K562 (cell line): ENCODE data around the gene UBR3. TPM values are rescaled to one million over a fixed set of nuclear protein-coding genes. Genes with fewer than 3 reads are reported as not detected.

ENCODE experiments used
- ATAC-seq: fragments of 200-7000 bp; cut with Tn5 transposase; 3 replicates; pipeline ENCODE4 v1.9.1; 2020; ENCODE audit warnings: moderate library complexity
- BruUV-seq: library from RNA; stranded (reverse); fragments of 400-500 nt; replicated peaks from 2 replicates; lab custom pipeline; 2021; lab: Mats Ljungman, UMichigan
- CTCF ChIA-PET: fragments of 300-600 bp; formaldehyde crosslinking; extraction: SDS; loops from one replicate; lab custom pipeline; 2021; ENCODE audit warnings: low intra/inter-chr PET ratio; lab: Yijun Ruan, JAX
- POLR2A ChIA-PET: fragments of 300-600, 350-650 bp; sonication (Branson Sonifier 250); formaldehyde crosslinking; extraction: SDS; loops from one replicate; lab custom pipeline; 2021; ENCODE audit warnings: antibody characterized with exemption, inconsistent platforms; lab: Yijun Ruan, JAX
- DNase-seq, 4 experiments: peaks; one replicate each; pipeline versions ENCODE4 v3.0.0 to v3.0.0-alpha.2; 2011 to 2018; ENCODE audit warnings: low spot score in 3 of 4, mixed read lengths in 3 of 4; ENCODE audit errors: extremely low read depth in 1 of 4
- FAIRE-seq: peaks from 2 replicates; lab custom pipeline; 2011; peaks lifted over from hg19 to GRCh38; lab: Jason Lieb, UNC
- H2AFZ ChIP-seq: 2 replicates; pipeline ENCODE4 v1.6.0; 2011; ENCODE audit warnings: low read depth, low read length, control low read depth, inconsistent platforms
- H3K27ac ChIP-seq: fragments of 200-600 bp; 3 replicates; pipeline ENCODE4 v1.8.0; 2011; ENCODE audit warnings: low read depth, mild to moderate bottlenecking, control low read depth, inconsistent platforms, low read length, moderate library complexity, mixed read lengths; ENCODE audit errors: extremely low read depth
- H3K27me3 ChIP-seq, 2 experiments: fragments of 300-600 bp in 1 of 2; 2 replicates in 1 of 2; 3 replicates in 1 of 2; pipeline versions ENCODE4 v1.6.0 to v1.8.0; 2011; ENCODE audit warnings: inconsistent platforms in 2 of 2, low read length in 2 of 2, mild to moderate bottlenecking in 1 of 2, mixed read lengths in 1 of 2, moderate library complexity in 1 of 2; ENCODE audit not compliant: control insufficient read depth in 2 of 2, insufficient read depth in 2 of 2
- H3K36me3 ChIP-seq: fragments of 300-600 bp; 3 replicates; pipeline ENCODE4 v1.8.0; 2011; ENCODE audit warnings: mild to moderate bottlenecking, low read length, inconsistent platforms; ENCODE audit not compliant: control insufficient read depth, insufficient read depth
- H3K4me1 ChIP-seq, 2 experiments: fragments of 200-600 bp in 1 of 2; replicated peaks in 1 of 2; 2 replicates in 1 of 2; 3 replicates in 1 of 2; pipeline versions ENCODE4 v1.5.1 to v1.8.0; 2011; ENCODE audit warnings: inconsistent platforms in 2 of 2, low read length in 2 of 2, mild to moderate bottlenecking in 1 of 2, mixed read lengths in 1 of 2, moderate library complexity in 1 of 2; ENCODE audit not compliant: control insufficient read depth in 2 of 2, insufficient read depth in 2 of 2
- H3K4me2 ChIP-seq: 2 replicates; pipeline ENCODE4 v1.6.1; 2011; ENCODE audit warnings: low read length, control low read depth, inconsistent platforms, mixed read lengths; ENCODE audit not compliant: insufficient read depth
- H3K4me3 ChIP-seq: fragments of 200-600 bp; sonication (generic), shearing (Covaris generic); 2 replicates; pipeline ENCODE4 v1.5.1; 2016; ENCODE audit warnings: control low read depth, inconsistent platforms
- H3K79me2 ChIP-seq: fragments of 200-600 bp; 3 replicates; pipeline ENCODE4 v1.8.0; 2011; ENCODE audit warnings: low read length, inconsistent platforms; ENCODE audit not compliant: control insufficient read depth, insufficient read depth
- H3K9ac ChIP-seq, 2 experiments: 2 replicates each; pipeline versions ENCODE4 v1.6.0 to v1.6.1; 2011; ENCODE audit warnings: low read depth in 2 of 2, low read length in 2 of 2, control low read depth in 1 of 2, inconsistent platforms in 1 of 2, mild to moderate bottlenecking in 1 of 2, mixed read lengths in 1 of 2; ENCODE audit not compliant: insufficient read depth in 1 of 2
- H3K9me1 ChIP-seq: one replicate; pipeline ENCODE4 v1.6.0; 2011; ENCODE audit warnings: inconsistent platforms, mild to moderate bottlenecking, low read length, moderate library complexity; ENCODE audit not compliant: control insufficient read depth, insufficient read depth
- H3K9me3 ChIP-seq: replicated peaks from 2 replicates; pipeline ENCODE4 v1.5.1; 2011; ENCODE audit warnings: low read depth, low read length, inconsistent platforms; ENCODE audit not compliant: control insufficient read depth, insufficient read depth
- H4K20me1 ChIP-seq: replicated peaks from 2 replicates; pipeline ENCODE4 v1.6.1; 2011; ENCODE audit warnings: low read length, inconsistent platforms, mixed read lengths; ENCODE audit not compliant: control insufficient read depth, insufficient read depth
- ARID4B ChIP-seq: sonication (generic); formaldehyde crosslinking; IDR thresholded peaks from 2 replicates; pipeline ENCODE4 v1.8.0; 2022; ENCODE audit warnings: mild to moderate bottlenecking, missing genetic modification reagents
- BCOR ChIP-seq: fragments of 450-650 bp; IDR thresholded peaks from 2 replicates; pipeline ENCODE4 v1.6.1; 2016
- HDAC3 ChIP-seq: fragments of 450-650 bp; IDR thresholded peaks from 2 replicates; pipeline ENCODE4 v1.6.1; 2018; ENCODE audit warnings: borderline replicate concordance, mild to moderate bottlenecking, moderate library complexity; ENCODE audit not compliant: partially characterized antibody
- NFXL1 ChIP-seq: fragments of 450-650 bp; formaldehyde crosslinking; IDR thresholded peaks from 2 replicates; pipeline ENCODE4 v1.4.0; 2021; ENCODE audit warnings: mild to moderate bottlenecking
- RB1 ChIP-seq: fragments of 450-650 bp; IDR thresholded peaks from 2 replicates; pipeline ENCODE4 v1.6.1; 2017; ENCODE audit warnings: low read depth, mild to moderate bottlenecking
- TAF1 ChIP-seq: IDR thresholded peaks from 2 replicates; pipeline ENCODE4 v1.6.1; 2011; ENCODE audit warnings: mild to moderate bottlenecking, low read length, moderate library complexity; ENCODE audit not compliant: insufficient read depth, control insufficient read depth, severe bottlenecking; ENCODE audit errors: extremely low read depth
- ZNF224 ChIP-seq: sonication (generic); formaldehyde crosslinking; IDR thresholded peaks from 2 replicates; pipeline ENCODE4 v1.8.0; 2022; ENCODE audit warnings: mild to moderate bottlenecking, missing genetic modification reagents
- ZNF282 ChIP-seq: sonication (generic); formaldehyde crosslinking; IDR thresholded peaks from 2 replicates; pipeline ENCODE4 v1.8.1; 2023; ENCODE audit warnings: missing genetic modification reagents
- WGBS: fragments of 100-300 bp; shearing (Covaris generic); methylation state at CpG from one replicate; pipeline ENCODE4 v1.1.6; 2016; ENCODE audit warnings: low coverage, mixed read lengths; ENCODE audit not compliant: insufficient coverage; ENCODE audit errors: missing lambda C conversion rate; 5-methylcytosine and 5-hydroxymethylcytosine counted together
- in situ Hi-C: fragments of 300-500 bp; cut with MboI; formaldehyde crosslinking; loops from 4 replicates; pipeline ENCODE4 v1.15.0; 2018; ENCODE audit warnings: inconsistent platforms, mixed read lengths
- intact Hi-C: fragments of 100-400 bp; cut with micrococcal nuclease; formaldehyde crosslinking; loops from 2 replicates; pipeline ENCODE4 v1.14.2; 2022
- polyA plus RNA-seq, 8 experiments: library from polyadenylated mRNA; depleted of rRNA in 4 of 8; stranded (reverse) in 5 of 8; unstranded in 3 of 8; fragments of >200 nt; fragmentation: Nextera tagmentation in 2 of 8; fragmentation: Illumina TruSeq in 1 of 8; extraction: Ambion mirVana in 2 of 8; extraction: Trizol in 1 of 8; gene quantifications; 2 replicates each; pipeline versions ENCODE4 v1.2.1 to v1.2.3, GENCODE V29; 2011 to 2014; ENCODE audit warnings: inconsistent platforms in 1 of 8, missing spikeins in 1 of 8
- total RNA-seq, 7 experiments: library from RNA; depleted of rRNA in 6 of 7; stranded (reverse); fragments of >200 nt in 6 of 7; fragmentation: Illumina TruSeq in 2 of 7; extraction: Trizol in 2 of 7; gene quantifications; 2 replicates each; pipeline versions ENCODE4 v1.2.1 to v1.2.3, GENCODE V29; 2011 to 2021; ENCODE audit warnings: low replicate concordance in 1 of 7
- TF ChIP-seq, protein P1 (sequence below): fragments of 250-450 bp; sonication (Bioruptor Pico); IDR thresholded peaks from 2 replicates; pipeline ENCODE4 v1.5.0; 2021; ENCODE audit warnings: mild to moderate bottlenecking, moderate library complexity
- TF ChIP-seq, protein P2 (sequence below): sonication (generic); formaldehyde crosslinking; IDR thresholded peaks from 2 replicates; pipeline ENCODE4 v1.8.1; 2023; ENCODE audit warnings: mild to moderate bottlenecking, missing genetic modification reagents

The UBR3 gene
- total and polyA plus RNA-seq, 9 of the 15 experiments (the other 6 are each of a cell fraction or from before 2014, with no cell fraction given): 14.4 to 63.5 (median 40.4) TPM

DNA sequence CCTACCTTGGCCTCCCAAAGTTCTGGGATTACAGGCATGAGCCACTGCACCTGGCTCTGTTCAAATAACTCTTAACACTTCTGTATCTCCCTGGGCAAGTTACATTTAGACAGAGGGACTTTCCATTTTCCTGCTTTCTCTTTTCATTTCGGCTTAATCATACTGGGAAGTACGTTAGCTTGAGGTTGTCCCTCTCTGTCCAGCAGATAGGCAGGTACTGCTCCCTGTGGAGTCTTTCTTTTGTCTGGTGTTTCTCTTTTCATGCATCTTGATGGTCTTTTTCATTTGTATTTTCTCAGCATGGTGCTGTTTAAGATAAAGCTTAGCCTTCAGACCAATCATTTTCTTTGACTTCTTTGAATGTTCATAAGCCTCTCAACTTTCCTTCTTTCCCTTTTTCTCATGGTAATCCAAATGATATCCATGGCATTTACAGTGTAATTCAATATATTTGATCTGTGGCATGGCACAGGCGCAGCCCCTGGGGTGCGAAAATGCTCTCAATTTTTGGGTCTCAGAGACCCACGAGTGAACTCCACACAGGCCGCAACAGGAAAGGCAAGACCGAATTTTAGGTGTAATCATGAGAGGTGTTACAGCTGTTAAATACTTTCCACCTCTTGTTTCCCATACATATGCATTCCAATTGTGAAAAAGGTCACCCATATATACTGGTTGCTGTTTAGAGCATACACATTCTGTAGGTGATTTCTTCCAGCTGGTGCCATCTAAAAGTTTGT lies 250.7 kb downstream of the UBR3 start:
- no peak for ATAC-seq
- H3K36me3 ChIP-seq: peaks cover 44% of the 10 kb centered on the region; the same call in 2 of the 3 replicates
- H3K9ac ChIP-seq: no peak overlapping the region
- in situ Hi-C loops: no loop called here
- no peak overlapping the region for H3K27ac ChIP-seq
- no peaks in the 10 kb centered on the region for H3K79me2 ChIP-seq
- DNase-seq: no peak
- no peaks in the 10 kb centered on the region for H3K9me1 ChIP-seq
- ChIA-PET CTCF (no interaction called here), POLR2A (interaction anchor here (0.6 to 1.7 kb wide), 2 partner anchors 9 to 144 kb away, joined by 3 to 4 read pairs; no protein-coding TSS in a partner anchor)
- no peaks in the 10 kb centered on the region for H3K4me1 ChIP-seq
- H4K20me1 ChIP-seq: no peaks in the 10 kb centered on the region
- BruUV-seq: no TSS peak
- intact Hi-C loops: no loop called here
- H3K27me3 ChIP-seq: no peaks in the 10 kb centered on the region
- FAIRE-seq: no peak
- no peak overlapping the region for H2AFZ ChIP-seq
- no peak overlapping the region for H3K4me2 ChIP-seq
- WGBS: 93% methylated on average over 7 of the region's 7 CpGs
- no peaks in the 10 kb centered on the region for H3K9me3 ChIP-seq
- no peak overlapping the region for H3K4me3 ChIP-seq
- TF ChIP-seq, protein P1, sequence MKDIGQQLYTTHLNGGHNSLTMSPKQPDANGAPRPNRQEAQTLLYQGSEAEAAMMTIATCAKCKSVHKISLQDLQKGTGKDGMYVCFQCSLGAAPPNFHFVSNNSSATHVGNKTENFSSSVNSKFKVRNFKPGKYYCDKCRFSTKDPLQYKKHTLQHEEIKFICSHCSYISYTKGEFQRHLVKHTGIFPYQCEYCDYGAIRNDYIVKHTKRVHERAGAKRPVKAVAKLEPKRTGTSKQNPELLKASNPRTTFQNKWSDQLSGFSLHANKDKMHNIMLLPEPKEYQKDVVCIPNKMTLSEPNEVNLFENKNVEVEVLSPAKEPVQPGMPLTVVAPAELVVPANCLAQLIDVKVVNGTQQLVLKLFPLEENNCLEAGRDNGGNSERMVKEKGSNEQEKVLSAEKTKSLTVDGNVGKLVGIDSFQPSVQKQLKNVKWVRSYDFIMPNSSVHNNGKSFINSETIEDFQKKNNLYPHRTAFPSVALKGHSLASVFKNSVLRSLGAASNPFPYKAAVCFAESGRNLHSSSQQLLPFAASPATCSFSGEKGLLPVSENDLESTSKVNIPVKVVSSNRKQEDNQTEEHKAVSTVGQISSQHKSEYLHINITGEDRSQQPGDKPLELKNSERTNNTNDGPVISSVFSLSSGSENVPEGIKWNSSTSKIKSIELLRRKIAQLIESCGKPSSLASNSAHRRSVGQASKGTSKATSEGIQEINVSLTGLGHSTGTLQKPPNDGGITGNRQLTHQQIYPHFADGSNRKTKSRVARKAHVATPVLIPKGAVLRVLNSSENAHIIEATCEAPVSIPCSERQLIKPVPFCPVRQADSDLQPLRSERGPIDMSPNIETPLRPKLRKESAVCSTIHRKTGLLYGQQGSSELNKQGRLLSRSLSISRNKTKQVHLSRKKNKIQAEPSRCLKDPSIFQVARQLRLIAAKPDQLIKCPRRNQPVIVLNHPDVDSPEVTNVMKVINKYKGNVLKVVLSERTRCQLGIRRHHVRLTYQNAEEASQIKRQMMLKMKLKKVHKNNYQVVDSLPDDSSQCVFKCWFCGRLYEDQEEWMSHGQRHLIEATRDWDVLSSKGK (CRISPR knock-in tag): no peak
- TF ChIP-seq TAF1 (no peak), ZNF282 (CRISPR knock-in tag) (no peak), RB1 (no peak), ARID4B (CRISPR knock-in tag) (no peak), NFXL1 (CRISPR knock-in tag) (no peak), ZNF224 (CRISPR knock-in tag) (no peak), HDAC3 (no peak), BCOR (no peak)
- TF ChIP-seq, protein P2, sequence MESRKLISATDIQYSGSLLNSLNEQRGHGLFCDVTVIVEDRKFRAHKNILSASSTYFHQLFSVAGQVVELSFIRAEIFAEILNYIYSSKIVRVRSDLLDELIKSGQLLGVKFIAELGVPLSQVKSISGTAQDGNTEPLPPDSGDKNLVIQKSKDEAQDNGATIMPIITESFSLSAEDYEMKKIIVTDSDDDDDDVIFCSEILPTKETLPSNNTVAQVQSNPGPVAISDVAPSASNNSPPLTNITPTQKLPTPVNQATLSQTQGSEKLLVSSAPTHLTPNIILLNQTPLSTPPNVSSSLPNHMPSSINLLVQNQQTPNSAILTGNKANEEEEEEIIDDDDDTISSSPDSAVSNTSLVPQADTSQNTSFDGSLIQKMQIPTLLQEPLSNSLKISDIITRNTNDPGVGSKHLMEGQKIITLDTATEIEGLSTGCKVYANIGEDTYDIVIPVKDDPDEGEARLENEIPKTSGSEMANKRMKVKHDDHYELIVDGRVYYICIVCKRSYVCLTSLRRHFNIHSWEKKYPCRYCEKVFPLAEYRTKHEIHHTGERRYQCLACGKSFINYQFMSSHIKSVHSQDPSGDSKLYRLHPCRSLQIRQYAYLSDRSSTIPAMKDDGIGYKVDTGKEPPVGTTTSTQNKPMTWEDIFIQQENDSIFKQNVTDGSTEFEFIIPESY (CRISPR knock-in tag): no peak
